HEK293 (cell line): ENCODE results near the gene ARMC10.
"Not testable (repeated sequence)": the region's sequence is repeated elsewhere in the genome, so short reads cannot be mapped to it uniquely, and the experiment has no call there.

Source experiments
- CTCF ChIA-PET: fragments of 350-600 bp; formaldehyde crosslinking; extraction: SDS; loops from one replicate; lab custom pipeline; 2021; ENCODE audit warnings: antibody characterized with exemption; lab: Yijun Ruan, JAX
- POLR2A ChIA-PET: fragments of 300-600 bp; formaldehyde crosslinking; extraction: SDS; loops from one replicate; lab custom pipeline; 2020; ENCODE audit warnings: antibody characterized with exemption, inconsistent platforms; lab: Yijun Ruan, JAX
- H3K27ac ChIP-seq: fragments of 200-500 bp; sonication (Bioruptor generic); 2 replicates; pipeline ENCODE4 v1.5.1; 2014; ENCODE audit warnings: low read depth, low read length, control low read depth, inconsistent platforms; ENCODE audit errors: extremely low read depth
- H3K36me3 ChIP-seq, 2 experiments: fragments of 200-500 bp in 1 of 2; sonication (Bioruptor generic) in 1 of 2; 1 replicate in 1 of 2; 2 replicates in 1 of 2; pipeline ENCODE4 v1.5.1; 2014 to 2017; ENCODE audit warnings: inconsistent platforms in 2 of 2, low read length in 2 of 2; ENCODE audit not compliant: control insufficient read depth in 2 of 2, insufficient read depth in 1 of 2
- H3K4me1 ChIP-seq: fragments of 200-500 bp; sonication (Bioruptor generic); 2 replicates; pipeline ENCODE4 v1.5.1; 2014; ENCODE audit warnings: mild to moderate bottlenecking, low read length, inconsistent platforms; ENCODE audit not compliant: control insufficient read depth, insufficient read depth
- H3K4me3 ChIP-seq: 2 replicates; pipeline ENCODE4 v1.5.1; 2011; ENCODE audit warnings: low read depth, mild to moderate bottlenecking, control low read depth, low read length, moderate library complexity
- H3K9me3 ChIP-seq: fragments of 200-500 bp; sonication (Bioruptor generic); 2 replicates; pipeline ENCODE4 v1.5.1; 2014; ENCODE audit warnings: low read depth, low read length, inconsistent platforms; ENCODE audit not compliant: control insufficient read depth, insufficient read depth
- BCL11A ChIP-seq: fragments of 450-650 bp; formaldehyde crosslinking; IDR thresholded peaks from 2 replicates; pipeline ENCODE4 v1.5.1; 2016; ENCODE audit warnings: low read depth, missing biosample characterization, missing genetic modification characterization
- CTCF ChIP-seq: fragments of 450-650 bp; formaldehyde crosslinking; IDR thresholded peaks from 2 replicates; pipeline ENCODE4 v1.5.1; 2016; ENCODE audit warnings: missing biosample characterization, missing genetic modification characterization
- HOXC10 ChIP-seq: sonication (generic); formaldehyde crosslinking; IDR thresholded peaks from 2 replicates; pipeline ENCODE4 v1.8.1; 2023; ENCODE audit warnings: mild to moderate bottlenecking, missing genetic modification reagents
- IKZF3 ChIP-seq: fragments of 450-650 bp; IDR thresholded peaks from 2 replicates; pipeline ENCODE4 v1.5.0; 2018; ENCODE audit warnings: missing biosample characterization, mild to moderate bottlenecking, missing genetic modification characterization, moderate library complexity
- MZF1 ChIP-seq: fragments of 450-650 bp; formaldehyde crosslinking; IDR thresholded peaks from 2 replicates; pipeline ENCODE4 v1.5.1; 2017; ENCODE audit warnings: missing biosample characterization, missing genetic modification characterization, borderline replicate concordance
- OVOL3 ChIP-seq: fragments of 450-650 bp; formaldehyde crosslinking; IDR thresholded peaks from 2 replicates; pipeline ENCODE4 v1.5.1; 2016; ENCODE audit warnings: missing biosample characterization, missing genetic modification characterization
- SP3 ChIP-seq: fragments of 450-650 bp; formaldehyde crosslinking; IDR thresholded peaks from 2 replicates; pipeline ENCODE4 v1.5.1; 2016; ENCODE audit warnings: missing biosample characterization, missing genetic modification characterization
- YY1 ChIP-seq: fragments of 450-650 bp; formaldehyde crosslinking; IDR thresholded peaks from 2 replicates; pipeline ENCODE4 v1.5.1; 2018; ENCODE audit warnings: missing biosample characterization, missing genetic modification characterization
- ZFP41 ChIP-seq: fragments of 450-650 bp; formaldehyde crosslinking; IDR thresholded peaks from 2 replicates; pipeline ENCODE4 v1.5.1; 2016; ENCODE audit warnings: missing biosample characterization, missing genetic modification characterization, borderline replicate concordance
- ZNF2 ChIP-seq: fragments of 450-650 bp; formaldehyde crosslinking; IDR thresholded peaks from 2 replicates; pipeline ENCODE4 v1.5.1; 2016; ENCODE audit warnings: missing biosample characterization, missing genetic modification characterization
- ZNF23 ChIP-seq: fragments of 450-650 bp; formaldehyde crosslinking; IDR thresholded peaks from 2 replicates; pipeline ENCODE4 v1.5.1; 2016; ENCODE audit warnings: missing biosample characterization, missing genetic modification characterization, borderline replicate concordance
- ZNF335 ChIP-seq: fragments of 450-650 bp; formaldehyde crosslinking; conservative IDR thresholded peaks from 2 replicates; pipeline ENCODE4 v1.5.1; 2016; ENCODE audit warnings: missing biosample characterization, missing genetic modification characterization
- ZNF514 ChIP-seq: fragments of 450-650 bp; formaldehyde crosslinking; IDR thresholded peaks from 2 replicates; pipeline ENCODE4 v1.5.1; 2016; ENCODE audit warnings: missing biosample characterization, missing genetic modification characterization
- ZNF707 ChIP-seq: fragments of 450-650 bp; formaldehyde crosslinking; IDR thresholded peaks from 2 replicates; pipeline ENCODE4 v1.5.1; 2016; ENCODE audit warnings: missing biosample characterization, missing genetic modification characterization
- TF ChIP-seq, protein P1 (sequence below): sonication (generic); formaldehyde crosslinking; IDR thresholded peaks from 2 replicates; pipeline ENCODE4 v1.8.1; 2022; ENCODE audit warnings: mild to moderate bottlenecking, moderate library complexity, missing genetic modification reagents
- TF ChIP-seq, protein P2 (sequence below): fragments of 450-650 bp; formaldehyde crosslinking; IDR thresholded peaks from 2 replicates; pipeline ENCODE4 v1.5.1; 2016; ENCODE audit warnings: missing biosample characterization, missing genetic modification characterization, borderline replicate concordance
- TF ChIP-seq, protein P3 (sequence below): fragments of 450-650 bp; formaldehyde crosslinking; IDR thresholded peaks from 2 replicates; pipeline ENCODE4 v1.5.1; 2016; ENCODE audit warnings: missing biosample characterization, missing genetic modification characterization

Gene ARMC10

DNA sequence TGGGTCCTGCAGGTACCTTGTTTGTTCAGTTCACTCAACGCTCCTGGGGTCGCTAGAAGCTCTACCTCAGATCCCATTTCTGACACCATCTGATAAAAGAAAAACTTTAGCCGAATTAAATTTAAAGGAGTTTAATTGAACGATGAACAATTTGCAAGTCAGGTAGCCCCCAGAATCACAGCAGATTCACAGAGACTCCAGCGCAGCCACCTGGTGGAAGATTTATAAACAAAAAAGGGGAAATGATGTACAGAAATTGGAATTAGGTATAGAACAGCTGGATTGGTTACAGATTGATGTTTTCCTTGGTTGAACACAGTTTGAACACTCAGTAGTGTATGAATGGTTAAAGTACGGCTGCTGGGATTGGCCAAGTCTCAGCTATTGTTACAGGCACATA lies 23.4 kb upstream of the ARMC10 start (continued):
- TF ChIP-seq, protein P1, sequence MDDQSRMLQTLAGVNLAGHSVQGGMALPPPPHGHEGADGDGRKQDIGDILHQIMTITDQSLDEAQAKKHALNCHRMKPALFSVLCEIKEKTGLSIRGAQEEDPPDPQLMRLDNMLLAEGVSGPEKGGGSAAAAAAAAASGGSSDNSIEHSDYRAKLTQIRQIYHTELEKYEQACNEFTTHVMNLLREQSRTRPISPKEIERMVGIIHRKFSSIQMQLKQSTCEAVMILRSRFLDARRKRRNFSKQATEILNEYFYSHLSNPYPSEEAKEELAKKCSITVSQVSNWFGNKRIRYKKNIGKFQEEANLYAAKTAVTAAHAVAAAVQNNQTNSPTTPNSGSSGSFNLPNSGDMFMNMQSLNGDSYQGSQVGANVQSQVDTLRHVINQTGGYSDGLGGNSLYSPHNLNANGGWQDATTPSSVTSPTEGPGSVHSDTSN (CRISPR knock-in tag) = no peak
- TF ChIP-seq ZNF707 (tag by site-specific recombination) (no peak), YY1 (tag by site-specific recombination) (no peak), BCL11A (no peak), ZNF335 (tag by site-specific recombination) (no peak), SP3 (tag by site-specific recombination) (no peak), MZF1 (tag by site-specific recombination) (no peak), CTCF (no peak), OVOL3 (no peak)
- TF ChIP-seq, protein P2, sequence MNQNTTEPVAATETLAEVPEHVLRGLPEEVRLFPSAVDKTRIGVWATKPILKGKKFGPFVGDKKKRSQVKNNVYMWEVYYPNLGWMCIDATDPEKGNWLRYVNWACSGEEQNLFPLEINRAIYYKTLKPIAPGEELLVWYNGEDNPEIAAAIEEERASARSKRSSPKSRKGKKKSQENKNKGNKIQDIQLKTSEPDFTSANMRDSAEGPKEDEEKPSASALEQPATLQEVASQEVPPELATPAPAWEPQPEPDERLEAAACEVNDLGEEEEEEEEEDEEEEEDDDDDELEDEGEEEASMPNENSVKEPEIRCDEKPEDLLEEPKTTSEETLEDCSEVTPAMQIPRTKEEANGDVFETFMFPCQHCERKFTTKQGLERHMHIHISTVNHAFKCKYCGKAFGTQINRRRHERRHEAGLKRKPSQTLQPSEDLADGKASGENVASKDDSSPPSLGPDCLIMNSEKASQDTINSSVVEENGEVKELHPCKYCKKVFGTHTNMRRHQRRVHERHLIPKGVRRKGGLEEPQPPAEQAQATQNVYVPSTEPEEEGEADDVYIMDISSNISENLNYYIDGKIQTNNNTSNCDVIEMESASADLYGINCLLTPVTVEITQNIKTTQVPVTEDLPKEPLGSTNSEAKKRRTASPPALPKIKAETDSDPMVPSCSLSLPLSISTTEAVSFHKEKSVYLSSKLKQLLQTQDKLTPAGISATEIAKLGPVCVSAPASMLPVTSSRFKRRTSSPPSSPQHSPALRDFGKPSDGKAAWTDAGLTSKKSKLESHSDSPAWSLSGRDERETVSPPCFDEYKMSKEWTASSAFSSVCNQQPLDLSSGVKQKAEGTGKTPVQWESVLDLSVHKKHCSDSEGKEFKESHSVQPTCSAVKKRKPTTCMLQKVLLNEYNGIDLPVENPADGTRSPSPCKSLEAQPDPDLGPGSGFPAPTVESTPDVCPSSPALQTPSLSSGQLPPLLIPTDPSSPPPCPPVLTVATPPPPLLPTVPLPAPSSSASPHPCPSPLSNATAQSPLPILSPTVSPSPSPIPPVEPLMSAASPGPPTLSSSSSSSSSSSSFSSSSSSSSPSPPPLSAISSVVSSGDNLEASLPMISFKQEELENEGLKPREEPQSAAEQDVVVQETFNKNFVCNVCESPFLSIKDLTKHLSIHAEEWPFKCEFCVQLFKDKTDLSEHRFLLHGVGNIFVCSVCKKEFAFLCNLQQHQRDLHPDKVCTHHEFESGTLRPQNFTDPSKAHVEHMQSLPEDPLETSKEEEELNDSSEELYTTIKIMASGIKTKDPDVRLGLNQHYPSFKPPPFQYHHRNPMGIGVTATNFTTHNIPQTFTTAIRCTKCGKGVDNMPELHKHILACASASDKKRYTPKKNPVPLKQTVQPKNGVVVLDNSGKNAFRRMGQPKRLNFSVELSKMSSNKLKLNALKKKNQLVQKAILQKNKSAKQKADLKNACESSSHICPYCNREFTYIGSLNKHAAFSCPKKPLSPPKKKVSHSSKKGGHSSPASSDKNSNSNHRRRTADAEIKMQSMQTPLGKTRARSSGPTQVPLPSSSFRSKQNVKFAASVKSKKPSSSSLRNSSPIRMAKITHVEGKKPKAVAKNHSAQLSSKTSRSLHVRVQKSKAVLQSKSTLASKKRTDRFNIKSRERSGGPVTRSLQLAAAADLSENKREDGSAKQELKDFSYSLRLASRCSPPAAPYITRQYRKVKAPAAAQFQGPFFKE = no peak

- H3K9me3 ChIP-seq, H3K4me3 ChIP-seq, H3K36me3 ChIP-seq, CTCF ChIA-PET, H3K4me1 ChIP-seq, POLR2A ChIA-PET, H3K27ac ChIP-seq: not testable (repeated sequence)
Measured at GRCh38 chr7:103056006-103056405, 18.9 kb upstream of the ARMC10 start.

- ChIA-PET POLR2A (no interaction called here), CTCF (interaction anchor here (0.5 to 1.4 kb wide), 2 partner anchors 201 to 300 kb away, joined by 3 to 4 read pairs; no protein-coding TSS in a partner anchor)
- no peak overlapping the region for H3K4me3 ChIP-seq
- H3K36me3 ChIP-seq = no peaks in the 10 kb centered on the region
- no peak overlapping the region for H3K27ac ChIP-seq
- H3K4me1 ChIP-seq = no peaks in the 10 kb centered on the region
- H3K9me3 ChIP-seq = no peaks in the 10 kb centered on the region
- no peak for TF ChIP-seq HOXC10 (CRISPR knock-in tag)
Measured at GRCh38 chr7:103058122-103058521, 16.8 kb upstream of the ARMC10 start.

DNA sequence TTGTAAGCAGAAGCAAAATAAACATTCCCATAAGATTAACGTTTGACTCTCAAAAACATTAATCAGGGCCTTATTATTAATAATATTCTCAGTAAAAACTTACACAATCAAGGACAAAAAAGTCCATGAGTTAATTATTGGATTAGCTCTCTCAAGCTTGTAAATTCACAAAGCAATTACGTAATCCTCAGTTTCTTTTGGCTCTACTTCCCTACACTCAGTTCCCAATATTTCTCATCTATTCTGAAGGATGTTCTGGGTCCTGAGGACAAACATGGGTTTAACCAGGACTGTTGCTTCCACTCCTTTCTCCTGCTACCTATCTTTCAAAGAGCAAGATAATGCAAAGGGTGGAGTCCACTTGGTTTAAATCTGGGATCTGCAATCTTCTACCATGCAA lies 15.5 kb upstream of the ARMC10 start:
- Histone ChIP-seq H3K4me1 (no peaks in the 10 kb centered on the region), H3K4me3 (no peak overlapping the region), H3K9me3 (no peaks in the 10 kb centered on the region), H3K27ac (no peak overlapping the region), H3K36me3 (no peaks in the 10 kb centered on the region)
- ChIA-PET POLR2A (no interaction called here), CTCF (interaction anchor here (1.1 to 1.2 kb wide), 2 partner anchors 16 to 300 kb away, joined by 3 to 5 read pairs; partner anchors contain the start of genes ARMC10 and FBXL13)
- TF ChIP-seq ZNF23 (tag by site-specific recombination) (no peak), ZFP41 (tag by site-specific recombination) (no peak), ZNF2 (tag by site-specific recombination) (no peak), ZNF514 (no peak), IKZF3 (tag by site-specific recombination) (no peak)
- TF ChIP-seq, protein P3, sequence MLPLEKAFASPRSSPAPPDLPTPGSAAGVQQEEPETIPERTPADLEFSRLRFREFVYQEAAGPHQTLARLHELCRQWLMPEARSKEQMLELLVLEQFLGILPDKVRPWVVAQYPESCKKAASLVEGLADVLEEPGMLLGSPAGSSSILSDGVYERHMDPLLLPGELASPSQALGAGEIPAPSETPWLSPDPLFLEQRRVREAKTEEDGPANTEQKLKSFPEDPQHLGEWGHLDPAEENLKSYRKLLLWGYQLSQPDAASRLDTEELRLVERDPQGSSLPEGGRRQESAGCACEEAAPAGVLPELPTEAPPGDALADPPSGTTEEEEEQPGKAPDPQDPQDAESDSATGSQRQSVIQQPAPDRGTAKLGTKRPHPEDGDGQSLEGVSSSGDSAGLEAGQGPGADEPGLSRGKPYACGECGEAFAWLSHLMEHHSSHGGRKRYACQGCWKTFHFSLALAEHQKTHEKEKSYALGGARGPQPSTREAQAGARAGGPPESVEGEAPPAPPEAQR (tag by site-specific recombination) = no peak
